Ureter (tissue), 1 donor: ENCODE data around the gene LGALS8. TPM values are rescaled to one million over a fixed set of nuclear protein-coding genes. Genes with fewer than 3 reads are reported as not detected.

ENCODE experiments used
- DNase-seq: peaks from one replicate; pipeline ENCODE4 v3.0.0-alpha.2; 2020; ENCODE audit warnings: low spot score
- total RNA-seq: library from RNA; stranded (reverse); gene quantifications from one replicate; pipeline ENCODE4 v1.2.4, GENCODE V29; 2023
- donor health status: DM: yes; HTN: yes; CAD: no.

LGALS8 gene
- total RNA-seq, 1 donor from 2014 or later: 94.2 TPM

- no peak for DNase-seq
Measured at GRCh38 chr1:236509203-236509602, 14.6 kb upstream of the LGALS8 start.

- no peak for DNase-seq
Measured at GRCh38 chr1:236509647-236510401, 14.0 kb upstream of the LGALS8 start.

- DNase-seq: no peak
Measured at GRCh38 chr1:236511735-236512418, 11.9 kb upstream of the LGALS8 start.

GRCh38 chr1:236514703-236515442 is 8.9 kb upstream of the LGALS8 start:
- DNase-seq: no peak

- no peak for DNase-seq
Measured at GRCh38 chr1:236515443-236515958, 8.3 kb upstream of the LGALS8 start.

- no peak for DNase-seq
Measured at GRCh38 chr1:236516929-236517704, 6.7 kb upstream of the LGALS8 start.

GRCh38 chr1:236518322-236518721 is 5.5 kb upstream of the LGALS8 start:
- no peak for DNase-seq

- DNase-seq: no peak
Measured at GRCh38 chr1:236520445-236521005, 3.3 kb upstream of the LGALS8 start.

- peak; percentile 55 for DNase-seq
Measured at GRCh38 chr1:236522937-236523703, 662 bp upstream of the LGALS8 start.

- peak; percentile 65 for DNase-seq
Measured at GRCh38 chr1:236524142-236524894, 536 bp downstream of the LGALS8 start.

- DNase-seq: no peak
Measured at GRCh38 chr1:236524895-236525184, 1.1 kb downstream of the LGALS8 start.

- DNase-seq: no peak
Measured at GRCh38 chr1:236526079-236526478, 2.3 kb downstream of the LGALS8 start.

GRCh38 chr1:236530286-236530685 is 6.5 kb downstream of the LGALS8 start:
- no peak for DNase-seq

- DNase-seq: no peak
Measured at GRCh38 chr1:236530959-236531358, 7.2 kb downstream of the LGALS8 start.

GRCh38 chr1:236532850-236533249 is 9.1 kb downstream of the LGALS8 start:
- DNase-seq: no peak

GRCh38 chr1:236534151-236534651 is 10.4 kb downstream of the LGALS8 start:
- no peak for DNase-seq

GRCh38 chr1:236535190-236535589 is 11.4 kb downstream of the LGALS8 start:
- DNase-seq: no peak

- no peak for DNase-seq
Measured at GRCh38 chr1:236535662-236536161, 11.9 kb downstream of the LGALS8 start.

GRCh38 chr1:236536540-236536939 is 12.8 kb downstream of the LGALS8 start:
- no peak for DNase-seq
